GM12874 (cell line): Measurements from ENCODE around the gene TDRD1.

Source experiments
- CTCF ChIP-seq: IDR thresholded peaks from 2 replicates; pipeline ENCODE4 v1.5.1; 2011; ENCODE audit warnings: low read depth, mild to moderate bottlenecking, control low read depth, low read length, moderate library complexity; ENCODE audit not compliant: insufficient read depth

TDRD1 gene

GRCh38 chr10:114239117-114239993 is 60.2 kb downstream of the TDRD1 start, which contains the start of gene VWA2:
Gene VWA2, plus strand, starts transcription at chr10:114239254. Its CDS starts 9,460 bp downstream, at chr10:114248714.
- no peak for TF ChIP-seq CTCF

- no peak for TF ChIP-seq CTCF
These were observed 60.8 kb downstream of the TDRD1 start for GRCh38 chr10:114239994-114240345.

- no peak for TF ChIP-seq CTCF
These were observed 63.1 kb downstream of the TDRD1 start for GRCh38 chr10:114242235-114242634.

GRCh38 chr10:114243661-114244060 is 64.5 kb downstream of the TDRD1 start:
- TF ChIP-seq CTCF = no peak

GRCh38 chr10:114244126-114244525 is 65.0 kb downstream of the TDRD1 start:
- TF ChIP-seq CTCF = no peak

- no peak for TF ChIP-seq CTCF
These were observed 66.1 kb downstream of the TDRD1 start for GRCh38 chr10:114245121-114245791.

- no peak for TF ChIP-seq CTCF
These were observed 67.6 kb downstream of the TDRD1 start for GRCh38 chr10:114246679-114247305.
